GM19238 (cell line): ENCODE results near the gene RAI1.
"Not testable (repeated sequence)": the region's sequence is repeated elsewhere in the genome, so short reads cannot be mapped to it uniquely, and the experiment has no call there.

ENCODE experiments used
- DNase-seq: peaks from one replicate; pipeline ENCODE4 v3.0.0; 2011; ENCODE audit warnings: low spot score; ENCODE audit not compliant: insufficient read length

RAI1 gene

GRCh38 chr17:17681744-17682292 lies 560 bp downstream of the RAI1 start:
- DNase-seq, result peak; percentile 44

GRCh38 chr17:17682293-17682736 lies 1.1 kb downstream of the RAI1 start:
- DNase-seq, result peak; percentile 67

DNA sequence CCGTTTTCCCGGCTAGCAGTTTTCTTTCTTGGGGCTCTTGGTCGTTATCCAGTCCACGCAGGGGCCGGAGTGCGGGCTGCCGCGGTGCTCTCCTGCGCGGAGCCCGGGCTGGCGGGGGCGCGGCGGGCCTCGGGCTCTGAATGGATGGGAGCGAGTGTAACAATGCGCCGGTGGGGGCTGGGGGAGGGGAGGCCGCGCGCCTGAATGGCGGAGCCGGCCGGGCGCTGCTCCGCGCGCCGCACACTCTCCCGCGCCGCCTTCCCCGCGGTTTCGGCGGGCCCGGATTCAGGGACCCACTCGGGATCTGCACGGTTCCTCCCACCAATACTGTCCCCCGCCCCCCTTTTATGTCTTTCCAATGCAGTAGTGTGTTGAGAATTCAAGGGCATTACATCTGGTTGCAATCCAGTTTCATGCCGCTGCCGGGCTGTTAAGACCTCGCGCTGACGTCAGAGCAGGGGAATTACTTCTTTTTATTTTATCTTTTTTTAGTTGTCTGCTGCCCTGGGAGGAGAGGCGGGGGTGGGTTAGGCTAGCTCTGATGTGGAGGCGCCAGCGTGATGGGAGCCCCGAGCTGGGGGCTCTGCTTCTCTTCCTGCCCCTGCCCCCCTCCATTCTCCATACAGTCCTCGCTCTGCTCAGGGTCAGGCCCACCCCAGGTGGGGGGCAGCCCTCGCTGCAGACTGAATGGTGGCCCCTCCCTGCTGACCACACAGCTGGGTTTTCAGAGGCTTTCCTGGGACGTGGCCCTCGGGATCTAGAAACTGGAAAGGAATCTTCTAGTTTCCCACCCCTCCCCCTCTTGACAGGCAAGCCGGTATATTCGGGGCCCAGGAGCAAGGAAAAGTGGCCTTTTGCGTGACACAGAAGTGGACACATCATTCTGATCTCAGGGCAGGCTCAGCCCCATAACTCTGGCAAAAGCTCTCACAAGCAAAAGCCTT lies 1.8 kb downstream of the RAI1 start:
- DNase-seq, result peak; percentile 49

- no peak for DNase-seq
These were observed 2.6 kb downstream of the RAI1 start for GRCh38 chr17:17683710-17684365.

- DNase-seq, result no peak
These were observed 3.9 kb downstream of the RAI1 start for GRCh38 chr17:17684906-17685774.

- DNase-seq, result no peak
These were observed 4.6 kb downstream of the RAI1 start for GRCh38 chr17:17685775-17686291.

- DNase-seq, result no peak
These were observed 8.1 kb downstream of the RAI1 start for GRCh38 chr17:17689312-17689711.

GRCh38 chr17:17690233-17690632 lies 9.0 kb downstream of the RAI1 start:
- DNase-seq, result not testable (repeated sequence)

DNA sequence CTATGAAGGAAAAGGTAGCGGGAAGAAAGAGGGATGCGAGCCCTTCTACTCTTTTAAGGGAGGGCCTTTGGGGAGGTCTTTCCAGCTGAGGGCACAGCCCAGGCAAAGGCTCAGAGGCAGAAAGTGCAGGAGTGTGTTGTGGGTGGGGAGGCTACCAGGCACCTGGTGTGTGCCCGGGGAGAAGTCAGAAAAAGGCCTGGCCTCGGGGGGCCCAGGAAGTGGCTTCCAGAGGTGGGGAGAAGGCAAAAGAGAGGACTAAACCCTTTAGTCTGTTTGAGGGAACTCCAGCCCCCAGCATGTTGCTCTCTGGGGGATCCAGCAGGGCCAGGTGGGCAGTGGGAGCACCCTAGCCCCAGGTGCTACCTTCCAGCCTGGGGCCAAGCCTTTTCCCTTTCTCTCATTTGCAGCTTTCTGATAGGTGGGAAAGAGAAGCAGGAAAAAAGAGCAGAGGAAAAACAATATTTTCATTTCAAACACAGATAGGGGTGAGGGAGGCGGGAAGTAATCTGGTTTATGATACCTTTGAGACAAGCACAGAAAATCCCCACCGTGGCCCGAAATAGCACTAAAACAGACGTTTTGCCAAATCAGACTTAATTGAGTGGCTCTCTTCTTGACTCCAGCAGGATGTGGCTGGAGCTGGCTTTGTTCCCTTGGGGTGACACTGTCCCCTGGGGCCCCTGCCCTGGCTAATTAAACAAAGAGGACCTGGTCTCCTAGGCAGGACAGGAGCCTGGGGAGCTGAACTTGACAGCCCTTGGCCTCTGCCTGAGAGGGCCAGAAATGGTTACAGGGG lies 10.4 kb downstream of the RAI1 start:
- DNase-seq, result peak; percentile 46

- no peak for DNase-seq
These were observed 11.3 kb downstream of the RAI1 start for GRCh38 chr17:17692353-17693252.

DNA sequence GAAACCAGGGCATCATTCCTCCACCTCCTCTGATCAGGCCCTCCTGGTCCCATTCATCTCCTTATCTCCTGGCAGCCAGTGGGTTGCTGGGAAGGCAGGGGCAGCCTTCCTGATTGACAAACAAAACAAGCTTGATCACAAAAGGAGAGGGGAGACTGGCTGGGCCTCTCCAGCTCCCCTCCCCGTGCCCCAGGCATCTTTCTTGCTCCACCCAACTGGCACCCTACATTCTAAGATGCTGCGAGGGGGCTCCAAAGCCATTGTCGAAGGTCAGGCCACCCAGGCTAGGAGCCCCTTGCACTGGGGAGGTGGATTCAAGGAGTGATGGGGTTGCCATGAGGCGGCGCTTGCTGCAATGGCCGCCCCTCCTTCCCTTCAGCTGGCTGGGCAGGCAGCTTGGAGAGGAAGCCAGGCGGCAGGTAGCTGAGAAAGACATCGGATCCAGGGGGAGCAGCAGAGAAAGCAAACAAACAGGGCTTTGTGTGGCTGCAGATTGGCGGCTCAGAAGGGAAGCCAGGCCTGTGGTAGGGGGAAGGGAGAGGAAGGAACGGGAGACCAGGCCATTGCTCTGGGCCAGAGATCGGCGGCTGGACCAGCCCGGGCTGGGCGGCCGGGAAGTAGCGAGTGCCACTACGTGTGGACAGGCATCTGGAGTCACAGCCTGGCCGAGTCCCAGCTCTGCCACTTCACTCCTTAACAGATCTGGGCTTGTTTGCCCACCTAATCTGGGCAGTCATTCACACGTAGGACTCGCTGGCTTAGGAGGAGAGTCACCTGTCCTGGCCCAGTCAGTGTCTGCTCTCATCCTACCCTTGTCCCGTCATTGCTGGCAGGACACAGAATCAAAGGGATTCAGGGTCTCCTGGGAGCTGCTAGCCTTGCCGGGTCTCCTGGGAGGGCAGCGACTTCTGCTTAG lies 12.3 kb downstream of the RAI1 start:
- no peak for DNase-seq

DNA sequence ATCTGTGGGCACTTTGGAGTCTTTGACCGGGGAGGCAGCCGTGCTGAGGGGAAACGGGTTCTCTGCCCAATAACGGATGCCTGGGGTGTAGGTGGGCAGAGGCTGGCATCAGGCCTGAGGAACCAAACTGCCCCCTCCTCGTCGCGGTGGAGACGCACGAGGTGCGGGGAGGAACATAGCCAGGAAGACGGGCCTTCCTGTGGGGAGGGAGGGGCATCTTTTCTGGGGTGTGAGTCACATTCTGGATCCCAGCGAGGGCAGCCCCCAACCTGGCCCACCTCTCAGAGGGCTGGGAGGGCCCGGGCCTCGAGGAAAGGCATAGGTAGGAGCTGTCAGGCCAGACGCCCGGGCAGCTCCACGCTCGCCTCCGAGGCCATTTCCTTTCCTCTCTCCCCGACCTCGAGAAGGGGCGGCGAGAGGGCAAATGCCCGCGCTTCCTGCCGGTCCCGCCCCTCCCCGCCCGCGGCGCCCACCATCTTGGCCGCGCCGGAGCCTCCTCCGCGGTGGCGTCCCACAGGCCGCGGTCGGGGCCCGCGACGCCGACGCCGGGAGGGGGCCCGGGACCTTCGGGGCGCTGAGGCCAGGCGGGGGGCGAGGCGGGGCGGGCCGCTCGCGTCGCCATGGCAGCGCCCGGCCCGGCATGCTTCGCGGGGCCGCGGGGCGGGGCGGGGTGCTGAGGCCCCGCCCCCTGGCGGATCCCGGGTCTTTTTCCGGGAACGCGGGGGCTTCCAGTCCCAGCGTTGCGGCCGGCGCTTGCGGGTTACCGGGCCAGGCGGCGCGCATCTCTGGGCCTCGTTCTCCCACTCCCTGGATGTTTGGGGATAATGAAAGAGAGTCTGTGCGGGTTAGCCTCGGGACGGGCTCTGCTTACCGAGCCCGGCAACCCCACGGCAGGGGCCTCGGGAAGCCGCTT lies 13.2 kb downstream of the RAI1 start:
- peak; percentile 80 for DNase-seq

DNA sequence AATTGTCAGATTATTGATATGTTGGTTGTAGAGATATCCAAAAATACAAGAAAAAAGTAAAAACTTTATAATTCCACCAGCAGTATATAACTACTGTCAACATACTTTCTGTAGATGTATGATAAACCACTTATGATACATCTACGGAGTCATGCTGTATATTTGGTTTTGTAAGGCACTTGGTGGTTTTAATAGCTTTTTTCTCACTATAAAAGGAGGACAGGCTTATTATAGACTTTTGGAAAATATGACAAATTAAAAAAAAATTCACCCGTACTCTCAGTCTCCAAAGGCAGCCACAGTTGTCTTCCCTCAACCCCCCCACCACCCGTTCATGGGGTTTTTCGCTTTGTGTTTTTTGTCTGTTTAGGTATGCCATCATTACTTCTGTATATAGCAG lies 14.8 kb downstream of the RAI1 start:
- no peak for DNase-seq

- DNase-seq, result no peak
These were observed 15.8 kb downstream of the RAI1 start for GRCh38 chr17:17696882-17697633.

DNA sequence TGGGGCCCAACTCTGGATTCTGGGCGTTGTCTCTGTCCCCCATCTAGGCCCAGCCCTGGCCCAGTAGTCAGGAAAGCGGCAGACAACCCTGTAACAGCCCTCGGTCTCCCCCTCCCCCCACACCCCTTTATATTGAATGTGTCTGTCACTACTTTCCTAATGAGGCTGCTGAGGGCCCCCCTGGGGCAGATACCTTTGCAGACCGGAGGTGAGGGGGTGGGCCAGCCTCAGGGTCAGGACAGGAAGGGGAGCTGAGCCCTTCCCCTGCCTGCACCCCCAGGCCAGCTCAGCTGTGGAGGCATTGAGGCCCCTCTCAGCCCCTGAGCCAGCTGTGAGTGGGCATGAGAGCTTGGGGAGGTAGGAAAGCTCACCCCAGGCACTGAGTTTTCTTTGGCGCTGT lies 17.1 kb downstream of the RAI1 start:
- DNase-seq, result no peak

- no peak for DNase-seq
These were observed 17.7 kb downstream of the RAI1 start for GRCh38 chr17:17698869-17699351.
